PFSK-1 (cell line): Measurements from ENCODE around the gene E2F3.

Experiments
- FOXP2 ChIP-seq: optimal IDR thresholded peaks from 2 replicates; pipeline ENCODE3; 2011; ENCODE audit warnings: borderline replicate concordance, control low read depth, inconsistent platforms; ENCODE audit not compliant: insufficient read depth; ENCODE audit errors: extremely low read length, extremely low read depth
- POLR2AphosphoS5 ChIP-seq: IDR thresholded peaks from 2 replicates; pipeline ENCODE4 v1.6.1; 2012; ENCODE audit warnings: low read depth, mild to moderate bottlenecking, control low read depth, low read length, moderate library complexity
- SIN3A ChIP-seq: IDR thresholded peaks from 2 replicates; pipeline ENCODE4 v1.6.1; 2012; ENCODE audit warnings: mild to moderate bottlenecking, low read length, moderate library complexity, borderline replicate concordance; ENCODE audit not compliant: insufficient read depth
- TAF1 ChIP-seq: IDR thresholded peaks from 2 replicates; pipeline ENCODE4 v1.6.1; 2012; ENCODE audit warnings: low read length, control low read depth, borderline replicate concordance; ENCODE audit not compliant: insufficient read depth
- TF ChIP-seq, protein P1 (sequence below), 2 experiments: IDR thresholded peaks; 2 replicates each; pipeline versions ENCODE4 v1.6.1 to v1.8.0; 2011 to 2012; ENCODE audit warnings: low read depth in 2 of 2, low read length in 2 of 2, control low read depth in 1 of 2, inconsistent platforms in 1 of 2, mild to moderate bottlenecking in 1 of 2, moderate library complexity in 1 of 2; ENCODE audit not compliant: insufficient read depth in 1 of 2

DNA sequence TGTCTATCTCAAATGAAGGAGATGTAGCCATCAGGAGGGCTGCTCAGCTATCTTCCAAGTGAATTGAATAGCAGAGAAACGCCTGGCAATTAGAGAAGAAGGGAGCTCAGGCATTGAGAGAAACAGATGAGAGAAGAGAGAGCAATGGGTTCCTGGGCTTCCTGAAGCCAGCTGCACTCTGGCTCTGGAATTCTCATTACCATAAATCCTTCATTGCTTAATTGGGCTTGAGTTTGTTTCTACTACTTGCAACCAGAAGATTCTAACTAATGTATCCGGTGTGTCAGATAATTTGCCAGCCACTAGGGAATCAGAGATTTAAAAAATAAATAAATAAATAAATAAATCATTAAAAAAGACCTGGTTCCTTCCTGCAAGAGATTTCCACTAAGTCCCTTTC is 107.5 kb downstream of the E2F3 start:
- TF ChIP-seq POLR2AphosphoS5 = no peak
- TF ChIP-seq, protein P1, sequence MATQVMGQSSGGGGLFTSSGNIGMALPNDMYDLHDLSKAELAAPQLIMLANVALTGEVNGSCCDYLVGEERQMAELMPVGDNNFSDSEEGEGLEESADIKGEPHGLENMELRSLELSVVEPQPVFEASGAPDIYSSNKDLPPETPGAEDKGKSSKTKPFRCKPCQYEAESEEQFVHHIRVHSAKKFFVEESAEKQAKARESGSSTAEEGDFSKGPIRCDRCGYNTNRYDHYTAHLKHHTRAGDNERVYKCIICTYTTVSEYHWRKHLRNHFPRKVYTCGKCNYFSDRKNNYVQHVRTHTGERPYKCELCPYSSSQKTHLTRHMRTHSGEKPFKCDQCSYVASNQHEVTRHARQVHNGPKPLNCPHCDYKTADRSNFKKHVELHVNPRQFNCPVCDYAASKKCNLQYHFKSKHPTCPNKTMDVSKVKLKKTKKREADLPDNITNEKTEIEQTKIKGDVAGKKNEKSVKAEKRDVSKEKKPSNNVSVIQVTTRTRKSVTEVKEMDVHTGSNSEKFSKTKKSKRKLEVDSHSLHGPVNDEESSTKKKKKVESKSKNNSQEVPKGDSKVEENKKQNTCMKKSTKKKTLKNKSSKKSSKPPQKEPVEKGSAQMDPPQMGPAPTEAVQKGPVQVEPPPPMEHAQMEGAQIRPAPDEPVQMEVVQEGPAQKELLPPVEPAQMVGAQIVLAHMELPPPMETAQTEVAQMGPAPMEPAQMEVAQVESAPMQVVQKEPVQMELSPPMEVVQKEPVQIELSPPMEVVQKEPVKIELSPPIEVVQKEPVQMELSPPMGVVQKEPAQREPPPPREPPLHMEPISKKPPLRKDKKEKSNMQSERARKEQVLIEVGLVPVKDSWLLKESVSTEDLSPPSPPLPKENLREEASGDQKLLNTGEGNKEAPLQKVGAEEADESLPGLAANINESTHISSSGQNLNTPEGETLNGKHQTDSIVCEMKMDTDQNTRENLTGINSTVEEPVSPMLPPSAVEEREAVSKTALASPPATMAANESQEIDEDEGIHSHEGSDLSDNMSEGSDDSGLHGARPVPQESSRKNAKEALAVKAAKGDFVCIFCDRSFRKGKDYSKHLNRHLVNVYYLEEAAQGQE (IDR thresholded peaks at IDR 0.05; ENCODE audit: insufficient read depth in 1 of 2, low read depth in 2 of 2, low read length in 2 of 2) = no peak
- no peak for TF ChIP-seq TAF1
- TF ChIP-seq SIN3A = no peak
- no peak for TF ChIP-seq FOXP2
